ENCODE measurements around the gene ARHGAP32. TPM values are rescaled to one million over a fixed set of nuclear protein-coding genes. Genes with fewer than 3 reads are reported as not detected.

Gene ARHGAP32
- polyA plus RNA-seq, 1 experiment: 6.1 TPM

- no peak for DNase-seq (ENCODE audit: low read depth)
- CTCF ChIA-PET: interaction anchor here (1.1 kb wide), 1 partner anchor 65 kb away, joined by 4 read pairs; no protein-coding TSS in a partner anchor
- TF ChIP-seq CTCF (IDR thresholded peaks at IDR 0.05; ENCODE audit: insufficient read depth, low read depth, low read length): no peak
- H3K36me3 ChIP-seq (ENCODE audit: control insufficient read depth, insufficient read depth, low read length): no peaks in the 10 kb centered on the region
- H3K27me3 ChIP-seq (ENCODE audit: control insufficient read depth, insufficient read depth, low read length): no peaks in the 10 kb centered on the region
- POLR2A ChIA-PET: no interaction called here
- H3K4me3 ChIP-seq (ENCODE audit: low read depth, low read length): no peak overlapping the region
These were observed 42.9 kb upstream of the ARHGAP32 start for GRCh38 chr11:129234978-129235377.

- no peak for TF ChIP-seq CTCF (IDR thresholded peaks at IDR 0.05; ENCODE audit: insufficient read depth, low read depth, low read length)
- Histone ChIP-seq H3K36me3 (ENCODE audit: control insufficient read depth, insufficient read depth, low read length) (no peaks in the 10 kb centered on the region), H3K4me3 (ENCODE audit: low read depth, low read length) (no peak overlapping the region), H3K27me3 (ENCODE audit: control insufficient read depth, insufficient read depth, low read length) (no peaks in the 10 kb centered on the region)
- CTCF ChIA-PET: interaction anchor here (0.6 to 3.5 kb wide), 6 partner anchors 10 to 103 kb away, joined by 3 to 14 read pairs (median 4); no protein-coding TSS in a partner anchor
- POLR2A ChIA-PET: no interaction called here
- no peak for DNase-seq (ENCODE audit: low read depth)
These were observed 37.9 kb upstream of the ARHGAP32 start for GRCh38 chr11:129230006-129230405.

GRCh38 chr11:129226207-129226798 is 34.2 kb upstream of the ARHGAP32 start:
- DNase-seq (ENCODE audit: low read depth): no peak
- no peaks in the 10 kb centered on the region for H3K36me3 ChIP-seq (ENCODE audit: control insufficient read depth, insufficient read depth, low read length)
- no peaks in the 10 kb centered on the region for H3K27me3 ChIP-seq (ENCODE audit: control insufficient read depth, insufficient read depth, low read length)
- CTCF ChIA-PET: no interaction called here
- POLR2A ChIA-PET: no interaction called here
- no peak overlapping the region for H3K4me3 ChIP-seq (ENCODE audit: low read depth, low read length)
- no peak for TF ChIP-seq CTCF (IDR thresholded peaks at IDR 0.05; ENCODE audit: insufficient read depth, low read depth, low read length)

GRCh38 chr11:129225190-129225589 is 33.1 kb upstream of the ARHGAP32 start:
- ChIA-PET POLR2A (no interaction called here), CTCF (interaction anchor here (2.2 kb wide), 1 partner anchor 15 kb away, joined by 4 read pairs; no protein-coding TSS in a partner anchor)
- Histone ChIP-seq H3K4me3 (ENCODE audit: low read depth, low read length) (no peak overlapping the region), H3K27me3 (ENCODE audit: control insufficient read depth, insufficient read depth, low read length) (no peaks in the 10 kb centered on the region), H3K36me3 (ENCODE audit: control insufficient read depth, insufficient read depth, low read length) (no peaks in the 10 kb centered on the region)
- DNase-seq (ENCODE audit: low read depth): no peak
- TF ChIP-seq CTCF (IDR thresholded peaks at IDR 0.05; ENCODE audit: insufficient read depth, low read depth, low read length): no peak

- POLR2A ChIA-PET: no interaction called here
- Histone ChIP-seq H3K36me3 (ENCODE audit: control insufficient read depth, insufficient read depth, low read length) (no peaks in the 10 kb centered on the region), H3K27me3 (ENCODE audit: control insufficient read depth, insufficient read depth, low read length) (no peaks in the 10 kb centered on the region), H3K4me3 (ENCODE audit: low read depth, low read length) (no peak overlapping the region)
- CTCF ChIA-PET: interaction anchor here (2.2 to 2.4 kb wide), 2 partner anchors 16 to 107 kb away, joined by 4 to 8 read pairs; no protein-coding TSS in a partner anchor
- TF ChIP-seq CTCF (IDR thresholded peaks at IDR 0.05; ENCODE audit: insufficient read depth, low read depth, low read length): no peak
- DNase-seq (ENCODE audit: low read depth): no peak
These were observed 32.4 kb upstream of the ARHGAP32 start for GRCh38 chr11:129224538-129224937.
